Astrocyte (in vitro differentiated cells and primary cell): ENCODE measurements around the gene SLC24A4.

Experiments
- CTCF ChIP-seq: IDR thresholded peaks from 2 replicates; pipeline ENCODE4 v1.5.1; 2011; ENCODE audit warnings: low read depth, mild to moderate bottlenecking, inconsistent platforms, low read length, moderate library complexity; ENCODE audit not compliant: insufficient read depth
- EZH2 ChIP-seq: IDR thresholded peaks from 2 replicates; pipeline ENCODE4 v1.6.1; 2012; ENCODE audit warnings: mild to moderate bottlenecking, low read length, inconsistent platforms; ENCODE audit not compliant: insufficient read depth

GRCh38 chr14:92274055-92274454, 48.9 kb upstream of the SLC24A4 start:
- TF ChIP-seq CTCF (no peak), EZH2 (no peak)
